Mucosa of descending colon (tissue), 3 donors: ENCODE measurements around the gene NOSIP. TPM values are rescaled to one million over a fixed set of nuclear protein-coding genes. Genes with fewer than 3 reads are reported as not detected.

Experiments used
- ATAC-seq: fragments of 200-7000 bp; cut with Tn5 transposase; one replicate; pipeline ENCODE4 v1.9.1; 2020; ENCODE audit warnings: mild to moderate bottlenecking, moderate library complexity
- DNase-seq, 3 donors: peaks; one replicate each; pipeline ENCODE4 v3.0.0-alpha.2; 2020
- H3K36me3 ChIP-seq: fragments of 200-600 bp; one replicate; pipeline ENCODE4 v1.8.0; 2021; ENCODE audit warnings: low read depth, mild to moderate bottlenecking
- H3K4me1 ChIP-seq: fragments of 200-600 bp; one replicate; pipeline ENCODE4 v1.8.0; 2021; ENCODE audit warnings: low read depth, mild to moderate bottlenecking
- H3K4me3 ChIP-seq: fragments of 200-600 bp; one replicate; pipeline ENCODE4 v1.8.0; 2021; ENCODE audit warnings: mild to moderate bottlenecking
- H3K9me3 ChIP-seq: fragments of 200-600 bp; one replicate; pipeline ENCODE4 v1.8.0; 2021; ENCODE audit warnings: mild to moderate bottlenecking
- intact Hi-C, 2 donors: fragments of 100-400 bp; cut with DNase I in 1 of 2; cut with micrococcal nuclease in 1 of 2; formaldehyde crosslinking; loops; one replicate each; pipeline versions ENCODE4 v1.11.0 to v1.11.1; 2022; cut with DNase I, micrococcal nuclease
- total RNA-seq, 3 donors: library from RNA; stranded (reverse); fragmentation: NEBNext Ultra II Directional in 2 of 3; extraction: Animal tissue kit (Norgen Biotek cat#: 25700) in 2 of 3; gene quantifications; one replicate each; pipeline versions ENCODE4 v1.2.1 to v1.2.4, GENCODE V29; 2021 to 2023
- TF ChIP-seq, protein P1 (sequence below): fragments of 200-600 bp; IDR thresholded peaks from one replicate; pipeline ENCODE4 v1.8.0; 2022; ENCODE audit warnings: antibody characterized with exemption, mild to moderate bottlenecking
- donor health status: DM: no; HTN: no; CAD: no; lungs with moderate emphysema.
- donor health status: DM: no; HTN: no; CAD: no.
- donor health status: DM: no; HTN: yes; CAD: no.

NOSIP gene
- total RNA-seq, 3 donors from 2014 or later, result 59.2 to 72.5 (median 66.3) TPM

DNA sequence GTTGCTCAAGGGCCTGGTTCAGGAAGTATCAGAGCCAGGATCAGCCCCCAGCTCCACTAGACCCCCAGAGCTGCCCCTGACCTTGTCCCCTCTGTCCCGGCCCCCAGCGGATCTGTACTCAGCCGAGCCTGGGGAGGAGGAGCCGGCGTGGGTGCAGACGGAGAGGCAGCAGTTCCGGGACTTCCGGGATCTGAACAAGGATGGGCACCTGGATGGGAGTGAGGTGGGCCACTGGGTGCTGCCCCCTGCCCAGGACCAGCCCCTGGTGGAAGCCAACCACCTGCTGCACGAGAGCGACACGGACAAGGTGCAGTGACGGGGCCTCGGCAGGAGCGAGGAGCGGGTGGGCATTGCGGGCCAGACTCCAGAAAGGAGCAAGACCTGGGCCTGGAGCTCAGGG lies 37.9 kb downstream of the NOSIP start:
- ATAC-seq (no peak), DNase-seq (no peak)
- Histone ChIP-seq H3K9me3 (no peaks in the 10 kb centered on the region), H3K36me3 (peaks cover 6% of the 10 kb centered on the region), H3K4me1 (peaks cover 14% of the 10 kb centered on the region), H3K4me3 (no peak overlapping the region)
- intact Hi-C loops, result no loop called here
- TF ChIP-seq, protein P1, sequence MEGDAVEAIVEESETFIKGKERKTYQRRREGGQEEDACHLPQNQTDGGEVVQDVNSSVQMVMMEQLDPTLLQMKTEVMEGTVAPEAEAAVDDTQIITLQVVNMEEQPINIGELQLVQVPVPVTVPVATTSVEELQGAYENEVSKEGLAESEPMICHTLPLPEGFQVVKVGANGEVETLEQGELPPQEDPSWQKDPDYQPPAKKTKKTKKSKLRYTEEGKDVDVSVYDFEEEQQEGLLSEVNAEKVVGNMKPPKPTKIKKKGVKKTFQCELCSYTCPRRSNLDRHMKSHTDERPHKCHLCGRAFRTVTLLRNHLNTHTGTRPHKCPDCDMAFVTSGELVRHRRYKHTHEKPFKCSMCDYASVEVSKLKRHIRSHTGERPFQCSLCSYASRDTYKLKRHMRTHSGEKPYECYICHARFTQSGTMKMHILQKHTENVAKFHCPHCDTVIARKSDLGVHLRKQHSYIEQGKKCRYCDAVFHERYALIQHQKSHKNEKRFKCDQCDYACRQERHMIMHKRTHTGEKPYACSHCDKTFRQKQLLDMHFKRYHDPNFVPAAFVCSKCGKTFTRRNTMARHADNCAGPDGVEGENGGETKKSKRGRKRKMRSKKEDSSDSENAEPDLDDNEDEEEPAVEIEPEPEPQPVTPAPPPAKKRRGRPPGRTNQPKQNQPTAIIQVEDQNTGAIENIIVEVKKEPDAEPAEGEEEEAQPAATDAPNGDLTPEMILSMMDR, result no peak

DNA sequence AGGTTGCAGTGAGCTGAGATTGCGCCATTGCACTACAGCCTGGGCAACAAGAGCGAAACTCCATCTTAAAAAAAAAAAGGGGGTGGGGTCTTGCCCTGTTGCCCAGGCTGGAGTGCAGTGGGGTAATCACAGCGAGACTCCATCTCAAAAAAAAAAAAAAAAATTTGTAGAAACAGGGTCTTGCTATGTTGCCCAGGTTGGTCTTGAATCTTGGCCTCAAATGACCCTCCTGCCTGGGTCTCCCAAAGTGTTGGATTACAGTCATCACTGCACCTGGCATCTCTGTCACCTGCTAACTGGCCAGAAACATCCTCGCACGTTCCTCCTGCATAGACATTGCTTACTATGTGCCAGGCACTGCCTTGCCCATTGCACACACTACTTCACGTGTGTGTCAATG lies 38.4 kb downstream of the NOSIP start:
- Histone ChIP-seq H3K36me3 (peaks cover 6% of the 10 kb centered on the region), H3K4me1 (peaks cover 9% of the 10 kb centered on the region), H3K9me3 (no peaks in the 10 kb centered on the region), H3K4me3 (no peak overlapping the region)
- no peak for DNase-seq
- intact Hi-C loops, result no loop called here
- no peak for ATAC-seq
- TF ChIP-seq, protein P1, result no peak

DNA sequence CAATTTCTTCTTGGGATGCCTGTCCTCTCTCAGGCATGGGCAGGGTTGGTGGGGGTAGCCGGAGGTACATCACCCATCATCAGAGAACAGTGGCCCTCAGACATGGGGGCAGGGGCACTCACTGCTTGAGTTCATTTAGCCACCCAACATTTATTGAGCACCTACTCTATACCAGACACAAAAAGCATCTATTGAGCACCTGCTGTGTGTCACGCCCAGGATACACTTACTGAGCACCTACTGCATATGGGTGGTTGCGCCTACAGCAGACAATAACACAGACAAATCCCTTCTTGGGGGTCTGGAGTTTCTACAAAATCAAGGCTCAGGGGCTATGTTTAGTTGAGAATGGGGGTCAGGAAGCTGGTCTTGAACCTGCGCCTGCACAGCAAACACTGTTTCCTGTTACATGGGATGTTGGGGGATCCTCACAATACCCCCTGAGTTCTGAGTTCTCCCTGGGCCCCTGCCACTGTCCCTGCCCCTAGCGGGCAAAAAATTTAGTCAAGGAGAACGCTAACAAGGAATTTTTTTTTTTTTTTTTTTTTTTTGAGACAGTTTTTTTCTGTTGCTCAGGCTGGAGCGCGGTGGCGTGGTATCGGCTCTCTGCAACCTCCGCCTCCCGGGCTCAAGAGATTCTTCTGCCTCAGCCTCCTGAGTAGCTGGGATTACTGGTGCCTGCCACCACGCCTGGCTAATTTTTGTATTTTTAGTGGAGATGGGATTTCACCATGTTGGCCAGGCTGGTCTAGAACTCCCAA lies 41.0 kb downstream of the NOSIP start:
- intact Hi-C loops, result no loop called here
- DNase-seq (no peak), ATAC-seq (no peak)
- no peaks in the 10 kb centered on the region for H3K9me3 ChIP-seq
- H3K36me3 ChIP-seq, result peaks cover 6% of the 10 kb centered on the region
- no peak overlapping the region for H3K4me3 ChIP-seq
- no peaks in the 10 kb centered on the region for H3K4me1 ChIP-seq
- TF ChIP-seq, protein P1, result no peak

DNA sequence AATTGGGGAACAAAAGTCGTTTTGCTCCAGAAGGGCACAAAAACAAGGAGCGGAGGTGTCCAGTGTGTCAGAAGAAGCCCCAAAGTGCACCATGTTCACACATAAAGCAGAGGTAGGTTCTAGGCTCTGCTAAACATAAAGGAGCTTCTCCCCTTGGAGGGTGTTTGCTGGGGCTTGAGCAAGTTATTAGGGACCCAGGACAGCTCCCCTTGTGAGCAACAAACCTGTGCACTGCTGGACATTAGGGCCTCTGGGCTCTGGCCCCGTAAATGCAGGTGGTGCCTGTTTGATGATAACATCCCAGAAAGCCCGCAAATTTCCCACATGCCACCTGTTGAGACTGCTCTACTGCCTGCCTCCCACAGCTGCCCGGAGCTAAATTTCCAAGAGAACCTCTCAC lies 41.7 kb downstream of the NOSIP start:
- Histone ChIP-seq H3K36me3 (peaks cover 6% of the 10 kb centered on the region), H3K4me1 (no peaks in the 10 kb centered on the region), H3K9me3 (no peaks in the 10 kb centered on the region), H3K4me3 (no peak overlapping the region)
- intact Hi-C loops, result no loop called here
- ATAC-seq, result no peak
- TF ChIP-seq, protein P1, result no peak
- DNase-seq, result no peak

DNA sequence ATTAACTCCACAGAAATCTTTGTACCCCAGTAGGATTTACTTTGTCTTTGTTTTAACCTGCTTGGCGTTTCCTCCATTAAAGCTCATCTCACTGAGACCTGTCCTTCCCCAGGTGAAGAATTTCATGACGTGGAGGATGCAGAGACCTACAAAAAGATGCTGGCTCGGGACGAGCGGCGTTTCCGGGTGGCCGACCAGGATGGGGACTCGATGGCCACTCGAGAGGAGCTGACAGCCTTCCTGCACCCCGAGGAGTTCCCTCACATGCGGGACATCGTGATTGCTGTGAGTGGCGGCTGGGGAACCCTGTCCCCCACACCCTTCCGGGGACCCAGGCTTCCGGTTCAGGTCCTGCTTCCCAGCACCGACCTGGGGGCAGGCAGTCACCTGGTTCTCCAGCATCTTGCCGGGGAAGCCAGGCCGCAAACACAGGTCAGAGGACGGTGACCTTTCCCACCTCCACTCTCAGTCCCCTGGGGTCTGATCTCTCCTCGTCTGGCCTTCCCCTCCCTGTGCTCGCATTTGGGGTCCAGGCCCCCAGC lies 43.4 kb downstream of the NOSIP start:
- intact Hi-C loops, result no loop called here
- H3K36me3 ChIP-seq, result peaks cover 6% of the 10 kb centered on the region

More for the DNA sequence above, 43.4 kb downstream of the NOSIP start:
- TF ChIP-seq, protein P1, result no peak
- H3K9me3 ChIP-seq, result no peaks in the 10 kb centered on the region
- H3K4me3 ChIP-seq, result no peak overlapping the region
- H3K4me1 ChIP-seq, result no peaks in the 10 kb centered on the region
- ATAC-seq, result no peak
- no peak for DNase-seq
